Chondrocyte (in vitro differentiated cells): ENCODE data around the gene SLC4A4. TPM values are rescaled to one million over a fixed set of nuclear protein-coding genes. Genes with fewer than 3 reads are reported as not detected.

Experiments used
- DNase-seq: peaks from one replicate; pipeline ENCODE4 v3.0.0; 2021; ENCODE audit warnings: mixed read lengths, low spot score
- H3K27ac Mint-ChIP-seq: one replicate; pipeline ENCODE4 v1.8.0; 2021; ENCODE audit warnings: mild to moderate bottlenecking, moderate library complexity, mixed read lengths; ENCODE audit not compliant: unreplicated experiment
- H3K27me3 Mint-ChIP-seq: 2 replicates; pipeline ENCODE4 v1.8.0; 2021; ENCODE audit warnings: low read depth, mixed read lengths
- H3K36me3 Mint-ChIP-seq: 2 replicates; pipeline ENCODE4 v1.8.0; 2021; ENCODE audit warnings: low read depth, mixed read lengths
- H3K4me1 Mint-ChIP-seq: 2 replicates; pipeline ENCODE4 v1.8.0; 2021; ENCODE audit warnings: low read depth, mild to moderate bottlenecking, mixed read lengths
- H3K4me3 Mint-ChIP-seq: one replicate; pipeline ENCODE4 v1.8.0; 2021; ENCODE audit warnings: mild to moderate bottlenecking, moderate library complexity, mixed read lengths; ENCODE audit not compliant: unreplicated experiment
- H3K9me3 Mint-ChIP-seq: 2 replicates; pipeline ENCODE4 v1.8.0; 2021; ENCODE audit warnings: low read depth, mixed read lengths
- CTCF ChIP-seq: fragments of 200-600 bp; sonication (generic); IDR thresholded peaks from 2 replicates; pipeline ENCODE4 v1.5.0; 2021; ENCODE audit warnings: antibody characterized with exemption, mild to moderate bottlenecking, moderate library complexity
- total RNA-seq: library from RNA; stranded (reverse); gene quantifications from 3 replicates; pipeline ENCODE4 v1.2.1, GENCODE V29; 2021

The SLC4A4 gene
- total RNA-seq, 1 donor from 2014 or later = 12.8 TPM

DNA sequence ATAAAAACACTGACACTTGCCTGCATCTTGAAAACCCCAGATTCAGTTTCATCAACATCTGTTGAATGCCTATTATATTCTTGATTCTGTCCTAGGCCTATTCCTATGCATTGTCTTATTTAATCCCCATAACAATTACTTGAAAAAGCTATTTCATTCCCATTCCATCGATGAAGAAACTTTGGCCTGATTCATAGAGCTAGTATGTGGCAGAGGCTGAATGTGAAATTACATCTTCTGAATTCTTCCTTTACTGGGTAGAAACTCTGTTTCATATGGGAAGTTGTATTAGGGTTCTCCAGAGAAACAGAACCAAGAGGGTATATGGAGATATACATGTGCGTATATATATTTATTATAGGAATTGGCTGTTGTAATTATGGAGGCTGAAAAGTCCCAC lies 35.0 kb upstream of the SLC4A4 start:
- no peak for TF ChIP-seq CTCF
- Mint-ChIP-seq H3K4me1 (no peaks in the 10 kb centered on the region), H3K4me3 (no peak overlapping the region), H3K27me3 (no peaks in the 10 kb centered on the region), H3K9me3 (no peaks in the 10 kb centered on the region), H3K36me3 (peaks cover 2% of the 10 kb centered on the region), H3K27ac (no peak overlapping the region)
- no peak for DNase-seq

- H3K9me3 Mint-ChIP-seq = no peaks in the 10 kb centered on the region
- H3K27me3 Mint-ChIP-seq = peaks cover 2% of the 10 kb centered on the region
- DNase-seq = no peak
- no peaks in the 10 kb centered on the region for H3K4me1 Mint-ChIP-seq
- peaks cover 2% of the 10 kb centered on the region for H3K36me3 Mint-ChIP-seq
- H3K4me3 Mint-ChIP-seq = no peak overlapping the region
- no peak for TF ChIP-seq CTCF
- no peak overlapping the region for H3K27ac Mint-ChIP-seq
Observed at GRCh38 chr4:71304289-71304850, 34.5 kb upstream of the SLC4A4 start.

- no peak overlapping the region for H3K4me3 Mint-ChIP-seq
- H3K4me1 Mint-ChIP-seq = no peaks in the 10 kb centered on the region
- DNase-seq = no peak
Observed at GRCh38 chr4:71307729-71308128, 31.1 kb upstream of the SLC4A4 start.

DNA sequence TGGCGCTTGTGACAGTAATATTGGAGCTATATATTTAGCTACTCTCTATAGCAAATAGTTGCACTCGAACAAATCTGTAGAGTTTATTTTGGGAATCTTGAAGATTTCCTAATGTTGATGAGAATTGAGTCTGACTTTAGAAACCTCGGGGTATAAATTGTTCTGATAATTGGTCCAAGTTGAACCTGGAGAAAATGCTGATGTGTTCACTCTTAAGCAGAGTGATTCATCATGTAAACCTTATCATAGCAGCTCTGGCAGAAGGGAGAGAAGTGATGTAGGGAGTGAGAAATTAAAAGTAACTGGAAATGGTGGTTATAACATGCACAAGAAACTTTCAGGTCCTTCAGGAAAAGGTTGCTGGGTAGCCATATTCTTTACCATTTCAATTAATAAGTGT lies 16.4 kb upstream of the SLC4A4 start:
- Mint-ChIP-seq H3K27ac (no peak overlapping the region), H3K4me1 (peaks cover 5% of the 10 kb centered on the region), H3K27me3 (peaks cover 7% of the 10 kb centered on the region), H3K9me3 (no peaks in the 10 kb centered on the region), H3K36me3 (no peaks in the 10 kb centered on the region), H3K4me3 (no peak overlapping the region)
- DNase-seq = no peak
- TF ChIP-seq CTCF = no peak

More at GRCh38 chr4:71307729-71308128, 31.1 kb upstream of the SLC4A4 start:
- no peak overlapping the region for H3K27ac Mint-ChIP-seq
- H3K36me3 Mint-ChIP-seq = peaks cover 8% of the 10 kb centered on the region
- peaks cover 13% of the 10 kb centered on the region for H3K27me3 Mint-ChIP-seq
- no peak for TF ChIP-seq CTCF
- H3K9me3 Mint-ChIP-seq = peaks cover 13% of the 10 kb centered on the region

DNA sequence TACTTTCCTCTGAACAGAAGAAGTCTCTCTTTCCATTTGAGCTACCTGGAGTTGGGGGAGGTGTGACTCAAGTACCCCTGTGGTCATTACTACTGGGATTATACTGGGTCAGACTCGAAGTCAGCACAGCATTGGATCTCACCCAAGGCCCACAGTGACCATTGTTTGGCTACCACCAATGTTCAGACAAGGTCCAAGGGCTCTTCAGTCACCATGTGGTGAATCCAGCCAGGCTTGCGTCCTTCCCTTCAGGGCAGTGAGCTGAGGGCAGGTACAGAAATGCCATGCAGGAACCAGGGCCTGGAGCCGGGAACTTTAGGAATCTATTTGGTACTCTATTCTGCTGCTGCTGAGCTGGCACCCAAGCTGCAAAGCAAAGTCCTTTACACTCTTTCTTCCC lies 5.5 kb upstream of the SLC4A4 start:
- H3K9me3 Mint-ChIP-seq = peaks cover 4% of the 10 kb centered on the region
- H3K4me3 Mint-ChIP-seq = no peak overlapping the region
- H3K27ac Mint-ChIP-seq = no peak overlapping the region

More for the DNA sequence above, 5.5 kb upstream of the SLC4A4 start:
- DNase-seq = no peak
- no peak for TF ChIP-seq CTCF
- Mint-ChIP-seq H3K4me1 (no peaks in the 10 kb centered on the region), H3K27me3 (peaks cover 10% of the 10 kb centered on the region), H3K36me3 (peaks cover 3% of the 10 kb centered on the region)
